HepG2 (cell line): ENCODE results near the gene CIBAR2. TPM values are rescaled to one million over a fixed set of nuclear protein-coding genes. Genes with fewer than 3 reads are reported as not detected.

Experiments
- CC2D1A ChIP-seq: sonication (generic); formaldehyde crosslinking; IDR thresholded peaks from 2 replicates; pipeline ENCODE4 v1.8.1; 2023; ENCODE audit warnings: mild to moderate bottlenecking, missing genetic modification reagents
- E2F5 ChIP-seq: sonication (generic); formaldehyde crosslinking; conservative IDR thresholded peaks from 2 replicates; pipeline ENCODE4 v1.4.0; 2020; ENCODE audit warnings: missing genetic modification reagents
- EHMT2 ChIP-seq: fragments of 200-600 bp; sonication (generic); IDR thresholded peaks from 2 replicates; pipeline ENCODE4 v1.7.0; 2017; ENCODE audit warnings: antibody characterized with exemption, low read depth, low read length, borderline replicate concordance
- ETV5 ChIP-seq: IDR thresholded peaks from 2 replicates; pipeline ENCODE4 v1.6.1; 2018; ENCODE audit warnings: missing biosample characterization, missing genetic modification reagents, inconsistent platforms, borderline replicate concordance
- FOSL1 ChIP-seq: sonication (generic); formaldehyde crosslinking; IDR thresholded peaks from 2 replicates; pipeline ENCODE4 v1.9.0; 2021; ENCODE audit warnings: missing genetic modification reagents, borderline replicate concordance
- HDAC6 ChIP-seq: fragments of 200-600 bp; sonication (generic); IDR thresholded peaks from 2 replicates; pipeline ENCODE4 v1.7.0; 2017; ENCODE audit warnings: mild to moderate bottlenecking, antibody characterized with exemption, low read length, low read depth
- ISX ChIP-seq: sonication (generic); formaldehyde crosslinking; conservative IDR thresholded peaks from 2 replicates; pipeline ENCODE4 v1.5.0; 2020; ENCODE audit warnings: missing genetic modification reagents
- KMT2B ChIP-seq: IDR thresholded peaks from 2 replicates; pipeline ENCODE4 v1.6.1; 2016; ENCODE audit warnings: missing genetic modification reagents, missing compliant biosample characterization
- MBD4 ChIP-seq: IDR thresholded peaks from 2 replicates; pipeline ENCODE4 v1.6.1; 2012; ENCODE audit warnings: low read length, inconsistent platforms, borderline replicate concordance
- MLXIP ChIP-seq: sonication (generic); formaldehyde crosslinking; IDR thresholded peaks from 2 replicates; pipeline ENCODE4 v1.9.0; 2021; ENCODE audit warnings: missing genetic modification reagents, borderline replicate concordance
- NFYB ChIP-seq: sonication (generic); formaldehyde crosslinking; IDR thresholded peaks from 2 replicates; pipeline ENCODE4 v1.4.0; 2020; ENCODE audit warnings: missing genetic modification reagents
- PBX2 ChIP-seq: IDR thresholded peaks from 2 replicates; pipeline ENCODE4 v1.6.1; 2016; ENCODE audit warnings: control low read depth
- RAD21 ChIP-seq: fragments of 450-650 bp; formaldehyde crosslinking; IDR thresholded peaks from 2 replicates; pipeline ENCODE4 v1.5.0; 2020; ENCODE audit warnings: mild to moderate bottlenecking
- THAP7 ChIP-seq: sonication (generic); formaldehyde crosslinking; IDR thresholded peaks from 2 replicates; pipeline ENCODE4 v1.8.1; 2023; ENCODE audit warnings: mild to moderate bottlenecking, missing genetic modification reagents
- TOPORS ChIP-seq: sonication (generic); formaldehyde crosslinking; IDR thresholded peaks from 2 replicates; pipeline ENCODE4 v1.8.0; 2023; ENCODE audit warnings: mild to moderate bottlenecking, missing genetic modification reagents
- ZBTB46 ChIP-seq: sonication (generic); formaldehyde crosslinking; IDR thresholded peaks from 2 replicates; pipeline ENCODE4 v1.4.0; 2020; ENCODE audit warnings: mild to moderate bottlenecking, missing genetic modification reagents, borderline replicate concordance
- ZNF563 ChIP-seq: sonication (generic); formaldehyde crosslinking; IDR thresholded peaks from 2 replicates; pipeline ENCODE4 v1.8.0; 2022; ENCODE audit warnings: mild to moderate bottlenecking, moderate library complexity, missing genetic modification reagents
- ZNF574 ChIP-seq: sonication (generic); formaldehyde crosslinking; IDR thresholded peaks from 2 replicates; pipeline ENCODE4 v1.4.0; 2020; ENCODE audit warnings: missing genetic modification reagents
- ZNF616 ChIP-seq: sonication (generic); formaldehyde crosslinking; IDR thresholded peaks from 2 replicates; pipeline ENCODE4 v1.5.0; 2020; ENCODE audit warnings: low read depth, mild to moderate bottlenecking, missing genetic modification reagents
- polyA plus RNA-seq, 8 experiments: library from polyadenylated mRNA; depleted of rRNA in 3 of 8; stranded (reverse) in 7 of 8; unstranded in 1 of 8; fragments of >200 nt; fragmentation: Illumina TruSeq in 4 of 8; extraction: Trizol in 4 of 8; gene quantifications; 2 replicates each; pipeline versions ENCODE4 v1.2.1 to v1.2.3, GENCODE V29; 2011 to 2016; ENCODE audit warnings: low read depth in 4 of 8, missing spikeins in 1 of 8, mixed read lengths in 1 of 8; ENCODE audit not compliant: insufficient read depth in 1 of 8
- total RNA-seq, 5 experiments: library from RNA; depleted of rRNA; stranded (reverse); fragments of >200 nt; fragmentation: Illumina TruSeq; extraction: Trizol; gene quantifications; 2 replicates each; pipeline ENCODE4 v1.2.3, GENCODE V29; 2016; ENCODE audit warnings: low read depth in 1 of 5

The CIBAR2 gene
- total and polyA plus RNA-seq, 2 of the 13 experiments (the other 11 are each of a cell fraction or from before 2014, with no cell fraction given) = not detected

GRCh38 chr16:85055493-85056210 lies 56.6 kb downstream of the CIBAR2 start (continued):
- no peak for TF ChIP-seq E2F5 (CRISPR knock-in tag)
- TF ChIP-seq EHMT2 = no peak
- TF ChIP-seq THAP7 (CRISPR knock-in tag) = no peak
- TF ChIP-seq ISX (CRISPR knock-in tag) = no peak
- TF ChIP-seq ZNF616 (CRISPR knock-in tag) = no peak
- no peak for TF ChIP-seq PBX2
- TF ChIP-seq CC2D1A (CRISPR knock-in tag) = no peak
- TF ChIP-seq MBD4 = no peak
- TF ChIP-seq FOSL1 (CRISPR knock-in tag) = no peak
- TF ChIP-seq MLXIP = peak; percentile 93; the same call in 1 of the 2 replicates
- no peak for TF ChIP-seq TOPORS (CRISPR knock-in tag)
- no peak for TF ChIP-seq ZBTB46 (CRISPR knock-in tag)
- peak; percentile 87; the same call in 1 of the 2 replicates for TF ChIP-seq ZNF563 (CRISPR knock-in tag)
- TF ChIP-seq KMT2B (CRISPR knock-in tag) = 0 out of 2 replicates have a peak, but pooled peaks have one; percentile 45
- TF ChIP-seq ZNF574 (CRISPR knock-in tag) = peak; percentile 68
- no peak for TF ChIP-seq HDAC6
- no peak for TF ChIP-seq RAD21 (CRISPR knock-in tag)
- no peak for TF ChIP-seq NFYB (CRISPR knock-in tag)
- no peak for TF ChIP-seq ETV5
